NOMO-1 (cell line): ENCODE results near the gene MGAT4A.

Experiments
- DNase-seq, 2 experiments: peaks; one replicate each; lab custom pipeline; 2025; ENCODE audit not compliant: unreplicated experiment in 2 of 2; lab: John Stamatoyannopoulos, UW

Gene MGAT4A

GRCh38 chr2:98579926-98580325 lies 151.0 kb downstream of the MGAT4A start:
- no peak for DNase-seq

- no peak for DNase-seq
Observed at GRCh38 chr2:98578231-98578630, 152.7 kb downstream of the MGAT4A start.

GRCh38 chr2:98577313-98577712 lies 153.6 kb downstream of the MGAT4A start:
- DNase-seq: no peak

GRCh38 chr2:98576666-98577312 lies 154.1 kb downstream of the MGAT4A start:
- no peak for DNase-seq

- no peak for DNase-seq
Observed at GRCh38 chr2:98573426-98573825, 157.5 kb downstream of the MGAT4A start.

GRCh38 chr2:98572676-98573075 lies 158.3 kb downstream of the MGAT4A start:
- no peak for DNase-seq

DNA sequence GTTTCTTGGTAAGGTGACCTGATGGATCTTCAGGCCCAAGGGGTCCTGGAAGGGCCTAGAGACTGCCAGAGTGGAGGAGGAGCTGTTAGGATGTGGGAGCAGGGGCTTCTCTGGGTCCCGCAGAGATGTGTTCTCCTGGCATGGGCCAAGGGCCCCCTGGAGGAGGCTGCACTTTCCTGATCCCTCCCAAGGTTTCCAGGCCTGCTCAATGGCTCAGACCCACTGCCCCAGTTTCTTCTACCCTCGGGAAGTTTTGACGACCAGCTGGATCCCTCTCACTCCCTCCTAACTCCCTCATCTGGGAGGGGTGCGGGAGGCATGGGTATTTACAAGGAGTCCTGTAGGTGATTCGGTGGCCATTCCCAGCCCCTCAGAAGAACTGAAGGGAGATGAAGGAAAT lies 158.7 kb downstream of the MGAT4A start:
- no peak for DNase-seq

GRCh38 chr2:98571796-98572195 lies 159.1 kb downstream of the MGAT4A start:
- DNase-seq: no peak

DNA sequence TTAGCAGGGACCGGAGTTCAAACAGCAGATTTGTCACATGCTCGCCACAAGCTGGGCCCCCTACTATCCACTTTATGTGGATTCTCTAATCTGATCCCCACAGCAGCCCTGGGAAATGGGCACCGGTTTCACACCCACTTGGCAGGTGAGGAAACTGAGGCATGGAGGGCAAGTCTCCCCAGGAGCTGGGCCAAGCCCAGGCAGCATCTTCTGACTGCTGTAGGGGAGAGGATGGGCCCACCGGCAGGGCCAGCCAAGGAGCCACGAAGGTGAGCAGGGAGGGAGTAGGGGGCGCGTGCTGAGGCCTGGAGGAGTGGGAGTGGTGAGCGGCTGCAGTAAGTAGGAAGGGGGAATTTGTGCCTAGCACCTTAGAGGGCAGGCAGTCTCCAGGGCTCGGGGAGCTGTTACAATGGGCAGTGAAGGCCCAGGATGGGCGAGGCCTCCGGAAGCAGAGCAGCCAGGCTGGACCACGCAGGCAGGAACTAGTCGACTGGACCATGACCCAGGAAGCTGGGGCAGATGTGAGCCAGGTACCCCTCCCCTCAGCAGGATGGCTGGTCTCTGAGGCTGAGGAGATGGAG lies 159.7 kb downstream of the MGAT4A start:
- DNase-seq: no peak

- DNase-seq: no peak
Observed at GRCh38 chr2:98570356-98570755, 160.6 kb downstream of the MGAT4A start.

GRCh38 chr2:98569915-98570314 lies 161.0 kb downstream of the MGAT4A start:
- no peak for DNase-seq

GRCh38 chr2:98569197-98569793 lies 161.6 kb downstream of the MGAT4A start:
- no peak for DNase-seq
